ENCODE measurements around the gene ZNF83.

Gene ZNF83

GRCh38 chr19:52566588-52566987 is 71.6 kb downstream of the ZNF83 start:
- no peak for DNase-seq

- no peak for DNase-seq
These were observed 72.0 kb downstream of the ZNF83 start for GRCh38 chr19:52566121-52566520.

All from CD4-positive, alpha-beta T cell treated with Interferon alpha-2 for 1 hour (primary cell).